ENCODE data around the gene NTM.

DNA sequence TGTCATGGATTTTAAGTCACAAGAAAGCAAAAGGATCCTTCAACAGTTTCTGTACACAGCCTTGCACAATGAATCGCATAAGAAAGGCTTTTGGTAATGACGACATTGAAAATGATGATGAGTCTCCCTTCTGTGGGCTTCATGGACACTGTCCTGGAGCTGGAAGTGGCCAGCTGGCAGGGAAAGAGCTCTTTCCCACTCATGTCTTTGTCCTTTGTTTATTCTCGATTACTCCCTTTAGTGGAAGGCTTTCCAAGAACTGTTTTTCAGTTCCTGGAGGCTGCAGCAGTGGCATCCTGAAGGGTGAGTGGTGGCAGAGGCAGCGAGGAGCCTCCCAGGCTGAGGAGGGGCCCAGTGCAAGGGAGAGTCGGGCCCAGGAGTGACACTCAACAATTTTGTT is 505.2 kb downstream of the NTM start:
- TF ChIP-seq EZH2 (IDR thresholded peaks at IDR 0.05) (no peak), POLR2AphosphoS5 (IDR thresholded peaks at IDR 0.05; ENCODE audit: borderline replicate concordance, low read depth, low read length) (no peak)
